Mesothelial cell of epicardium (in vitro differentiated cells): ENCODE results near the gene LDHAL6B. TPM values are rescaled to one million over a fixed set of nuclear protein-coding genes. Genes with fewer than 3 reads are reported as not detected.

Experiments
- DNase-seq, 2 experiments: peaks; one replicate each; pipeline ENCODE4 v3.0.0; 2021; ENCODE audit warnings: low spot score in 2 of 2; ENCODE audit not compliant: unreplicated experiment in 2 of 2
- H3K27ac Mint-ChIP-seq: 2 replicates; pipeline ENCODE4 v1.8.0; 2021; ENCODE audit warnings: mixed read lengths
- H3K27me3 Mint-ChIP-seq: 2 replicates; pipeline ENCODE4 v1.8.0; 2021; ENCODE audit warnings: low read depth, mixed read lengths
- H3K36me3 Mint-ChIP-seq: 2 replicates; pipeline ENCODE4 v1.8.0; 2021; ENCODE audit warnings: mixed read lengths
- H3K4me1 Mint-ChIP-seq: 2 replicates; pipeline ENCODE4 v1.8.0; 2021; ENCODE audit warnings: mixed read lengths
- H3K4me3 Mint-ChIP-seq: 2 replicates; pipeline ENCODE4 v1.8.0; 2021; ENCODE audit warnings: mild to moderate bottlenecking, moderate library complexity, mixed read lengths
- H3K9me3 Mint-ChIP-seq: 2 replicates; pipeline ENCODE4 v1.8.0; 2021; ENCODE audit warnings: mixed read lengths
- total RNA-seq: library from RNA; stranded (reverse); gene quantifications from 3 replicates; pipeline ENCODE4 v1.2.1, GENCODE V29; 2021
- TF ChIP-seq, protein P1 (sequence below): fragments of 200-600 bp; sonication (generic); IDR thresholded peaks from one replicate; pipeline ENCODE4 v1.5.0; 2021; ENCODE audit warnings: antibody characterized with exemption; ENCODE audit not compliant: unreplicated experiment

The LDHAL6B gene
- total RNA-seq, 1 donor from 2014 or later, result not detected

DNA sequence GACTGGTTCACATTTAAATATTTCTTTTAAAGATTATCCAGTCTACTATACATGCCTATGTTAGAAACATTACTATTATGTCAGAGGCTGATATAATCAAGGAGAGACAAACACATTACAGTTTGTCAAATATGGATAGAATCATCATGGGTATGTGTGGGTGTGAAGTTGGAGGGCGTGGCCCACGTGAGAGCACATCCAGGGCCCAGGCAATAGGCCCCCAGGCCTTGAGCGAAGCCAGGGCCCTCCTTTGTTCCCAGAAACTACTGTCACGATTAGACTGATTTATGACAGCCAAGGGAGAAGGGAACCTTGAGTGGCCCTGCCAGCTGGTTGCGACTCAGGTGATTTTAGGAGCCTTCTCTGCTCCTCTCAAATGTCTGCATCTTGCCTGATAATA, 26.9 kb upstream of the LDHAL6B start:
- TF ChIP-seq, protein P1, sequence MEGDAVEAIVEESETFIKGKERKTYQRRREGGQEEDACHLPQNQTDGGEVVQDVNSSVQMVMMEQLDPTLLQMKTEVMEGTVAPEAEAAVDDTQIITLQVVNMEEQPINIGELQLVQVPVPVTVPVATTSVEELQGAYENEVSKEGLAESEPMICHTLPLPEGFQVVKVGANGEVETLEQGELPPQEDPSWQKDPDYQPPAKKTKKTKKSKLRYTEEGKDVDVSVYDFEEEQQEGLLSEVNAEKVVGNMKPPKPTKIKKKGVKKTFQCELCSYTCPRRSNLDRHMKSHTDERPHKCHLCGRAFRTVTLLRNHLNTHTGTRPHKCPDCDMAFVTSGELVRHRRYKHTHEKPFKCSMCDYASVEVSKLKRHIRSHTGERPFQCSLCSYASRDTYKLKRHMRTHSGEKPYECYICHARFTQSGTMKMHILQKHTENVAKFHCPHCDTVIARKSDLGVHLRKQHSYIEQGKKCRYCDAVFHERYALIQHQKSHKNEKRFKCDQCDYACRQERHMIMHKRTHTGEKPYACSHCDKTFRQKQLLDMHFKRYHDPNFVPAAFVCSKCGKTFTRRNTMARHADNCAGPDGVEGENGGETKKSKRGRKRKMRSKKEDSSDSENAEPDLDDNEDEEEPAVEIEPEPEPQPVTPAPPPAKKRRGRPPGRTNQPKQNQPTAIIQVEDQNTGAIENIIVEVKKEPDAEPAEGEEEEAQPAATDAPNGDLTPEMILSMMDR, result no peak
- Mint-ChIP-seq H3K9me3 (peaks cover 18% of the 10 kb centered on the region), H3K4me3 (no peak overlapping the region), H3K27ac (no peak overlapping the region), H3K27me3 (no peaks in the 10 kb centered on the region), H3K36me3 (peaks cover 45% of the 10 kb centered on the region), H3K4me1 (peaks cover 6% of the 10 kb centered on the region)
- no peak for DNase-seq

DNA sequence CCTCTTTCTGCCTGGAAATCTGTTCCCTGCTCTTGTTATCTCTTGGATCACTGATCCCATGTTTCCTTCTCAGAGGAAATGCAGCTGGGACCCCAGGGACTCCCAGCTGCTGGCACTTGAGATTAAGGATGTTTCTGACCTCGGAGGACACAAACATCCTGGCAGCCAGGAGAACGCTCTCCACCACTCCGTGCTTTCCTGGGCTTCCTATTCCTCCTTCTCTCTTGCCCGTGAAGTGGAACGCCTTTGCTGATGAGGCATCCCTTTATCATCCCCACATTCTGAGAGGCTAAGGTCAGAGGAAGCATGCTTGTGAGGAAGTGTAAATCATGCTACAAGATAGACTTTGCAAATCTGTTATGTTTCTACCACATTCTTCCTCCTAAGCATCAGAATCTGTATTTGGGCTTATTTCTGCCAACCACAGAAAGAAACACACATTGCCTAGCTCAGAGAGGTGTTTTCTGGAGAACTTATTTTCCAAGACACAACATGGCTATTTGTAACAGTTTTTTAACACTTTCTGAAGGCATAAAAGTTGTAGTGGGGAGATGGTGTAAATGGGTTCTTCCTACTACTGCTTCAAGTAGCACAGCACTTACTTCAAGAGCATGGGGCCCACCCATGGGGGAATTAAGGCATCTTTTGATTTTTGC, 25.6 kb upstream of the LDHAL6B start:
- H3K27me3 Mint-ChIP-seq, result no peaks in the 10 kb centered on the region
- TF ChIP-seq, protein P1, result no peak
- H3K36me3 Mint-ChIP-seq, result peaks cover 49% of the 10 kb centered on the region
- no peaks in the 10 kb centered on the region for H3K4me1 Mint-ChIP-seq
- DNase-seq, result no peak
- peaks cover 19% of the 10 kb centered on the region for H3K9me3 Mint-ChIP-seq
- no peak overlapping the region for H3K27ac Mint-ChIP-seq
- H3K4me3 Mint-ChIP-seq, result no peak overlapping the region

DNA sequence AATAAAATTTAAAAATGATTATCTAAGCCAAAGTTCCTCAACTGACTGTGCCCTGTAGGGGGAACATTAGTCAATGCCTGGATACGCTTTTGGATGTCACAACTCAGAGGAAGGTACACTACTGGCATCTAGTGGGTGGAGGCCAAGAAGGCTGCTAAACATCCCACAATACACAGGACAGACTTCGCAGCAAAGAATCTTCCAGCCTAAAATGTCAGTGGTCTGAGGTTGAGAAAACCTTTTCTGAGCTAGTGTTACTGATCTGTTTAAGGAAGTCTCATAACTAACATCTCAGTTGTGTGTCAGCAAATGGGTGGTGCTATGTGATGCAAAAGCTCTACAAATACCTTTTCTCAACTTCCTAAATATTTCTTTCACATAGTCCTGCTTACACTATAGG, 20.9 kb upstream of the LDHAL6B start:
- peaks cover 27% of the 10 kb centered on the region for H3K9me3 Mint-ChIP-seq
- no peak overlapping the region for H3K4me3 Mint-ChIP-seq
- H3K27ac Mint-ChIP-seq, result no peak overlapping the region
- peaks cover 2% of the 10 kb centered on the region for H3K4me1 Mint-ChIP-seq
- H3K36me3 Mint-ChIP-seq, result peaks cover 57% of the 10 kb centered on the region
- no peak for DNase-seq
- H3K27me3 Mint-ChIP-seq, result no peaks in the 10 kb centered on the region
- TF ChIP-seq, protein P1, result no peak

DNA sequence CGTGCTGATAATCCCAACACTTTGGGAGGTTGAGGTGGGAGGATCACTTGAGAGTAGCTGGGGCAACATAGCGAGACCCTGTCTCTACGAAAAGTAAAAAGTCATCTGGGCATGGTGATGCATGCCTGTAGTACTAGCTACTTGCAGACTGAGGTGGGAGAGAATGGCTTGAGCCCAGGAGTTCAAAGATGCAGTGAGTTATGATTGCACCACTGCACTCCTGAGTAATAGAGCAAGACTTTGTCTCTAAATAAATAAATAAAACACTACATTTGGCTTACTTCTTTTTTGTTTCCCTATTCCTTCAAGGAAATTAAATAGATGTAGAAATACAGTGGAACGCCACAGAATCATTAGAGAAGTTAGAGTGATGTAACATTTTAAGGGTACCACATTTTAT, 20.1 kb upstream of the LDHAL6B start:
- Mint-ChIP-seq H3K27ac (no peak overlapping the region), H3K27me3 (no peaks in the 10 kb centered on the region), H3K9me3 (peaks cover 24% of the 10 kb centered on the region), H3K4me1 (peaks cover 6% of the 10 kb centered on the region), H3K4me3 (no peak overlapping the region), H3K36me3 (peaks cover 58% of the 10 kb centered on the region)
- no peak for DNase-seq
- TF ChIP-seq, protein P1, result no peak

DNA sequence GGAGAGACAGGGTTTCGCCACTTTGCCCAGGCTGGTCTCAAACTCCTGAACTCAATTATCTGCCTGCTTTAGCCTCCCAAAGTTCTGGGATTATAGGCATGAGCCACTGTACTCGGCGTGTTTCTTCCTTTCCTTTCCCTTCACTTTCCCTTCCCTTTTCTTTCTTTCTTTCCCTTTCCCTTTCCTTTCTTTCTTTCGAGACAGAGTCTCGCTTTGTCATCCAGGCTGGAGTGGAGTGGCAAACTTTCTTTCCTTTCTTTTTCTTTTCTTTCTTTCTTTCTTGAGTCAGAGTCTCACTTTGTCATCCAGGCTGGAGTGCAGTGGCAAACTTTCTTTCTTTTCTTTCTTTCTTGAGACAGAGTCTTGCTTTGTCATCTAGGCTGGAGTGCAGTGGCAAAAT, 17.4 kb upstream of the LDHAL6B start:
- Mint-ChIP-seq H3K4me1 (peaks cover 20% of the 10 kb centered on the region), H3K9me3 (peaks cover 15% of the 10 kb centered on the region), H3K27me3 (no peaks in the 10 kb centered on the region), H3K27ac (no peak overlapping the region), H3K36me3 (peaks cover 53% of the 10 kb centered on the region), H3K4me3 (no peak overlapping the region)
- no peak for DNase-seq
- TF ChIP-seq, protein P1, result no peak
